GM18526 (cell line): ENCODE data around the gene SLC35F2.

Experiments
- POLR2A ChIP-seq: IDR thresholded peaks from 3 replicates; pipeline ENCODE4 v1.6.1; 2011; ENCODE audit not compliant: insufficient read length; ENCODE audit errors: extremely low read depth

The SLC35F2 gene

DNA sequence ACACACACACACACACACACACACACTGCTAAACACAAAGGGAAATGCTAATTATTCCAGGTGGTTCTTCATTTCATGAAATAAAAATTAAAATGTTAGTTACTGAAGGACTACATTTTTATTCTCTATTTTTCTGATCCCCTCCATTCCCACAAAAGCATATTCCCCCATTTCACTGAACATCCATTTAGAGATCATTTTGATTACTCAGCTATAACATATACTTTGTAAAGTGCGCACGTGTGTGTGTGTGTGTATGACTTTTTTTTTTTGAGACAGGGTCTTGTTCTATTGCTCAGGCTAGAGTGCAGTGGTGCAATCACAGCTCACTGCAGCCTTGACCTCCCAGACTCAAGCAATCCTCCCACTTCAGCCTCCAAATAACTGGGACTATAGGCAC, 42.6 kb downstream of the SLC35F2 start:
- no peak for TF ChIP-seq POLR2A

DNA sequence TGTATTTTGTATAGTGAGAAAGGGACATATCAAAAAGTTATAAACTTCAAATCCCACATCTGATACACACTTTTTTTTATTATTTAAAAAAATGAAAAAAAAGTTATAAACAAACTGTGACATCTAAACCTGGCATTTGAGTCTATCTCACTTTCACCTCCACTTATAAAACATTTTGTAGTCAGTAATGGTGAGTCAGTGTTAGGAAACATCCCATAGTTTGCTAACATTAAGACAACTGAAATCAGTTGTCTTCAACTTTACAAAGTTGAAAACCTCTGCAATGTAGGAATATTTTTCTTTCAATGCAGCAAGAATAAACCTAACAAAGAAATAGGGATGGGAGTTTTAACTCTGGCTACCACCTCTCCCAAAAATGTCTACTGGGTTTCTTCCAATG, 47.7 kb downstream of the SLC35F2 start:
- TF ChIP-seq POLR2A: no peak

DNA sequence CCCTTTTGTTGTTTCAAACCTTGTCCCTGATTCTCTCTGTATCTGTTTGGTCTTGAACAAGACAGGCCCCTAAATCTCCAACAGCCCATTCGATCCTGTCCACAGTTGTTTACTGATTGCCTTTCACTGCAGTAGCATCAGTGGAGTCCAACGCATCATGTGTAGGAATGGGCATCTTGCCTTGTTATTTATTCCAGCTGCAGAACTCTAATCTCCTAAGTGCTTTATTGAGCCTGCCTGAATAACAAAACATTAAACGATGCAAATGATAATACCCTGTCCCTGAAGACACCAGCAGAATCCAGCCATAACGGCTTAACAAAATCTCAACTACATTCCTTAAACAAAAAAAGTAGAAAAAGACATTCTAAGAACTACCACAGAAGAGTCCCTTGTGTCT, 50.1 kb downstream of the SLC35F2 start:
- TF ChIP-seq POLR2A: no peak

DNA sequence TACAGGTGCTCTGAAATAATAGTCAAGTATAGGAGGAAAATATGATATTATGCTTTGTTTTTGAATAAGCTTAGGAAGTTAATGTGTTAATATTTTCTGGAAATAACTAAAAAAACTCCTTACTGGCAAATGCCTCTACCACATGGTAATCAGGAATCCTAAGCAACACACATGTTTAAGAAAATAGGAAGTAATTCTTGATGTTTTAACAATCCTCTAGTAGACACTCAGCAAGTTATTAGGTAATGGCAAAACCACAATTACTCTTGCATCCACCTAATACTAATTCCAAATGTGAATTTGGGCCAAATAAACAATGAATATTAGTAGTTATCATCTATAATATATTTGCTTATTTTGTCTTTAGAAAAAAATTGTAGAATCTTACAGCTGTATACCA, 53.6 kb downstream of the SLC35F2 start:
- TF ChIP-seq POLR2A: no peak

- no peak for TF ChIP-seq POLR2A
Observed at GRCh38 chr11:107804211-107804610, 54.4 kb downstream of the SLC35F2 start.

- TF ChIP-seq POLR2A: no peak
Observed at GRCh38 chr11:107801641-107802040, 56.9 kb downstream of the SLC35F2 start.

DNA sequence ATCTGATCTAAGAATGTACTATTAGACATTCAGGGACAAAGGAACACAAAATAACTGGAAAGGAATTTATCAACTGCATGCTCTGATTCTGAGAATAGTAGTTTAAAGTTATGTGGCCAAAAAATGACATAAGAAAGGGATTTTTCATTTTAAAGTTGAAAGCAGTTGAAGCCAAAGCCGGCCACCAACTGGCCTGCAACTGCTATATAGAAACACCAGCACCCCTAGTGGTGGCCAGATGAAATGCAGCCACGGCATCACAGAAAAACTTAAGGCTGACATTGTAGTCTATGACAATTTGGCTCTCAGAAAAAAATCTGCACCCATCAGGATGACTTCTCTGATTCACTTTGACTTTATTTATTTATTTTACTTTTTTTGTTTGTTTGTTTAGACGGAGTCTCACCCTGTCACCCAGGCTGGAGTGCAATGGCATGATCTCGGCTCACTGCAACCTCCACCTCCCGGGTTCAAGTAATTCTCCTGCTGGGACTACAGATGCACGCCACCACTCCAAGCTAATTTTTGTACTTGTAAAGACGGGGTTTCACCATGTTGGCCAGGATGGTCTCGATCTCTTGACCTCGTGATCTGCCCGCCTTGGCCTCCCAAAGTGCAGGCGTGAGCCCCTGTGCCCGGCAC, 59.2 kb downstream of the SLC35F2 start:
- TF ChIP-seq POLR2A: no peak

DNA sequence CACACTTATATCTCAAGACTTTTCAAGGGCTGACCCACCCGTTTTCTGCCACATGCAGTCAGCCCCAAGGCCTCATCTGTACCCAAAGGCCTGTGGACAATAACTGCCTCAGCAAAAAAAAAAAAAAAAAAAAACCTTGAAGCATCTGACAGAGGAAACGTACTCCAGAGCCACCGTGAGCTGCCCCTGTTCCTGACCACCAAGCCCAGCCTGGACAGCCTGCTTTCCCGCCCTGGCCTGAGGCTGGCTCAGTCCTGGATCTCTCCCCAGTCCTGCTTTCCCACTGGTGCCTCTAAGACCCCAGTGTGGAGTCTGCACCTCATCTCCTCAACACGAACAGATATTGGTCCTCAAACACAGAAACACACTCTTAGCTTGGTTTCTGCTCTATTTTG, 66.5 kb downstream of the SLC35F2 start:
- no peak for TF ChIP-seq POLR2A

- TF ChIP-seq POLR2A: no peak
Observed at GRCh38 chr11:107791343-107792048, 67.1 kb downstream of the SLC35F2 start.

GRCh38 chr11:107789767-107790166, 68.8 kb downstream of the SLC35F2 start:
- TF ChIP-seq POLR2A: no peak

- no peak for TF ChIP-seq POLR2A
Observed at GRCh38 chr11:107787733-107788132, 70.9 kb downstream of the SLC35F2 start.

DNA sequence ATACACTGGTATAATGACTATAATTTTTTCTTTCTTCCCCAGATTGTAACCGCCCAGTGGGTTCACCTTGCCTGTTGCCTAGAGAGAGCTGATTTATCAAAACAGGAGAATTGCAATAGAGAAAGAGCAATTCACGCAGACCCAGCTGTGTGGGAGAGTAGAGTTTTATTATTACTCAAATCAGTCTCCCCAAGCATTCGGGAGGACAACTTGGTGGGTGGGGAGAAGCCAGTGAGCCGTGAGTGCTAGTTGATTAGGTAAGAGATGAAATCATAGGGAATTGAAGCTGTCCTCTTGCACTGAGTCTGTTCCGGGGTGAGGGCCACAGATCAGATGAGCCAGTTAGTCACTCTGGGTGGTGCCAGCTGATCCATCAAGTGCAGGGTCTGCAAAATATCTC, 73.2 kb downstream of the SLC35F2 start:
- TF ChIP-seq POLR2A: no peak

- no peak for TF ChIP-seq POLR2A
Observed at GRCh38 chr11:107783121-107783520, 75.5 kb downstream of the SLC35F2 start.

GRCh38 chr11:107780775-107781174, 77.8 kb downstream of the SLC35F2 start:
- no peak for TF ChIP-seq POLR2A

DNA sequence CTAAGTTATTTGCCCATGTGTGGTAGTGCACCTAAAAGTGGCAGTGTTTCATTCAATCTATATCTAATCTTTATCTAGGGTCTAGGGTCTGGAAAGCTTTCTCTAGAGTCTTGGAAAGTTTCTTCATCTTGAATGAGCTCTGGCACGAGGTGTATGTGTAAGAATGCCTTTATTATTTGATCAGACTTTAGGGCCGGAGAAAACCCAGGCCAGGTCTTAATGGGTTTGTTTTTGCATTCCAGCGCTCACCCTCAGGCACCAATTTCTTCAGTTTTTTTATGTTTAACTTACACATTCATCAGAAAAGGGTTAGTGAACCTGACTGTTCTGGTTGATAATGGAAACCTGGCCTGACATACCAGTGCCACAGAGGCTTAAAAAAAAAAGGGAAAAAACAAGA, 78.5 kb downstream of the SLC35F2 start:
- no peak for TF ChIP-seq POLR2A

DNA sequence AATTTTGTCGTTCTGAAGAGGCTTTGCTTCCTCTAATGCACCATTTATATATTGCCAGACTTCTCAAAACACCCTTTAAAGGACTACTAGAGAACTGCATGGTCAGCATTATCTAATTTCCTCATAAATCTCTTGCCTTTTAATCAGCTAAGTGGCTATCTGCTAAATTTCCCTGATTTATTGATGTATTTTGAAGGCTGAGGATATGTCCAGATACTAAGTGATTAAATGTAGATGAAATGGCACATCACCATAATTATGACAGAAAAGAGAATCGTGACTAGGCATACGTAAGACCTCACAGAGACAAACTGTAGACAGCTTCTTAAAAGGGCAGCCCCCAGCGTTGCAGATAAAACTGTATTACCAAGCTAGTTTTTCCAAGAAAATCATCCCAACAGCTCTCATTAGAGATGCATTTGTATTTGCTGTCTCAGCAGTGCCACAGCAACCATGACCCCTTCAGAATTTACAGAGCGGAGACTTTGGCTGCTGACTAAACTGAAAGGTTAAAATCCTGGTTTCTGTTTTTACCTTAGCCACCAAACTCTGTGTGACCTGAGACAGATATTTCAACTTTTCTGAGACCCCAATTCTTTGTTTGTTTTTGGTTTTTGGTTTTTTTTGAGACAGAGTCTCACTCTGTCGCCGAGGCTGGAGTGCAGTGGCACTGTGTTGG, 79.6 kb downstream of the SLC35F2 start:
- no peak for TF ChIP-seq POLR2A
